Measurements from ENCODE around the gene AKNAD1. TPM values are rescaled to one million over a fixed set of nuclear protein-coding genes. Genes with fewer than 3 reads are reported as not detected.
A peak's percentile ranks its signal among the peaks of the same experiment; 100 is the strongest.

Gene AKNAD1
- total and polyA plus RNA-seq, 4 experiments from 2014 or later = not detected

DNA sequence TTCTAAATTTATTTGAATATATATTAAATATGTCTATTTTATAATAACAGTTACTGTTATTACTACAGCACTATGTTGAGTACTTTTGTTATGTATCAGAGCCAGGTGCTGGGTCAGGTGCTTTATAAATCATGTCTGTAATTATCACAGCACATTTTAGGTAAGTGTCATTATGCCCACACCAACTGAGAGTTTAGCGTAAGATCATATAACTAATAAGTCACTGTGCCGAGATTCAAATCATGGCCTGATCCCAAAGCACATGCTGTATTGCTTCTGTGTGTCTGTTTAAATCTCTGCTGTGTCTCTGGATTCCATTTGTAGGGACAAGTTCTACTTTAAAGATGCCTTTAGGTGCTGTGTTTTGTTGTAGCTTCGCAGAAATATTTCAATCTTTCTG is 21.8 kb upstream of the AKNAD1 start:
- Mint-ChIP-seq H3K27ac (no peak overlapping the region), H3K27me3 (peaks cover 0 to 1% of the 10 kb centered on the region in 2 donors), H3K4me3 (no peak overlapping the region), H3K36me3 (no peaks in the 10 kb centered on the region), H3K4me1 (peaks cover 7 to 12% (median 8%) of the 10 kb centered on the region in 4 donors), H3K9me3 (no peaks in the 10 kb centered on the region)
- intact Hi-C loops (cut with micrococcal nuclease) = loop anchor here (5.0 kb wide), 1 partner anchor 164 kb away; the partner anchor contains the start of gene WDR47
- Histone ChIP-seq H3K36me3 (ENCODE audit: insufficient read depth, low read length) (no peaks in the 10 kb centered on the region), H3K27ac (ENCODE audit: low read depth, low read length) (no peak overlapping the region), H3K4me1 (ENCODE audit: insufficient read depth, low read length) (peaks cover 16% of the 10 kb centered on the region), H3K27me3 (ENCODE audit: insufficient read depth, low read length) (no peaks in the 10 kb centered on the region), H3K4me3 (ENCODE audit: low read length in 2 of 2) (no peak overlapping the region), H3K9me3 (ENCODE audit: control insufficient read depth in 1 of 2, low read length in 2 of 2) (no peaks in the 10 kb centered on the region)
- ChIA-PET POLR2A (ENCODE audit: partially characterized antibody) (no interaction called here), CTCF (ENCODE audit: partially characterized antibody) (interaction anchor here (1.0 kb wide), 1 partner anchor 52 kb away, joined by 4 read pairs; no protein-coding TSS in a partner anchor)
- no peak for DNase-seq

GRCh38 chr1:108878160-108878469 is 21.2 kb upstream of the AKNAD1 start:
- POLR2A ChIA-PET (ENCODE audit: partially characterized antibody) = no interaction called here
- intact Hi-C loops (cut with micrococcal nuclease) = loop anchor here (5.0 kb wide), 1 partner anchor 164 kb away; the partner anchor contains the start of gene WDR47

DNA sequence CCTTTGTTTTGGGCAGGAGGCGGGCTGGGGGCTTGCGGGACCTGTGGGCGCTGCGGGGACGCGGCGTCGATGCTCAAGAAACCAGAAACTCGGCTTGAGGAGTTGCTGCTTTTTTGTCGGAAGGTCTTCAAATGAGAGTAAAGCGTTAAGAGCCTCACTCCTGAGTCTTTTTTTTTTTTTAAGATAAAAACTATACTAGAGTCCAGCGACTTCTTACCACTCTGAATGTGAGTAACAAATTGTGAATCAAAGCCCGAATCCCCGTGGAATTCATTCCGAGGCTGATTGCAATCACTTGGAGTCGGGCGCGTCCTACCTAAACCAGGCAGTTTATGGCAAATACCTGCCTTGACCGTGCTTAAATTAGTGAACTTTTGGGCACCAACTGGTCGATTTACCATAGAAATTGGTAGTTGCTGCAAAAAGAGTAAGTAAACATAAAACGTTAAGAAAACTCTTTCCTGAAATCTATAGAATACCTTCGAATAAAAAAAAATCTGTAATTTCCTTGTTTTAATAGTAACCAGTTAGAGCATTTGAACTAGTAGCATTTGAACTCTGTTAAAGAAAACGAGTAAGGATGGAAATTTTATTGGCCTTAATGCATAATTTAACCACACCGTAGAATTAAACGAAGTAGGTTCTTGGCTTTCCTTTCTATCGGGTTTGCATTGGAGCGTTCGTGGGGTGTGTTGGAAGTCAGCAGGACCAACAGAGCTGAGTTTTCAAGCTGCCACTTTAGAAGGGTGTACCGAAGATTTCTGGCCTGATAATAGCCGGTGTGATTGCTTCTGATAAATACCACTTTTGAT is 20.7 kb upstream of the AKNAD1 start:
- peaks cover 16% of the 10 kb centered on the region for H3K4me1 ChIP-seq (ENCODE audit: insufficient read depth, low read length)
- Mint-ChIP-seq H3K27me3 (peaks cover 0 to 1% of the 10 kb centered on the region in 2 donors), H3K36me3 (no peaks in the 10 kb centered on the region), H3K27ac (peak overlapping the region; percentile 66 to 96 (median 91)), H3K4me3 (peak overlapping the region; percentile 92 to 97 (median 95)), H3K9me3 (no peaks in the 10 kb centered on the region), H3K4me1 (peaks cover 7 to 12% (median 8%) of the 10 kb centered on the region in 4 donors)
- CTCF ChIA-PET (ENCODE audit: partially characterized antibody) = interaction anchor here (1.0 kb wide), 1 partner anchor 51 kb away, joined by 4 read pairs; no protein-coding TSS in a partner anchor
- POLR2A ChIA-PET (ENCODE audit: partially characterized antibody) = interaction anchor here (0.6 to 1.7 kb wide), 2 partner anchors 185 to 544 kb away, joined by 4 to 9 read pairs; partner anchors contain the start of gene PRPF38B
- H3K4me3 ChIP-seq (ENCODE audit: low read length in 2 of 2) = peak overlapping the region; percentile 24 to 69
- H3K9me3 ChIP-seq (ENCODE audit: control insufficient read depth in 1 of 2, low read length in 2 of 2) = no peaks in the 10 kb centered on the region
- H3K27ac ChIP-seq (ENCODE audit: low read depth, low read length) = peak overlapping the region; percentile 42
- intact Hi-C loops (cut with micrococcal nuclease) = loop anchor here (2.0 to 5.0 kb wide), 2 partner anchors 79 to 165 kb away; partner anchors contain the start of gene WDR47
- H3K27me3 ChIP-seq (ENCODE audit: insufficient read depth, low read length) = no peaks in the 10 kb centered on the region
- DNase-seq = no peak
- no peaks in the 10 kb centered on the region for H3K36me3 ChIP-seq (ENCODE audit: insufficient read depth, low read length)

More at GRCh38 chr1:108878160-108878469, 21.2 kb upstream of the AKNAD1 start:
- Histone ChIP-seq H3K27me3 (ENCODE audit: insufficient read depth, low read length) (no peaks in the 10 kb centered on the region), H3K36me3 (ENCODE audit: insufficient read depth, low read length) (no peaks in the 10 kb centered on the region), H3K9me3 (ENCODE audit: control insufficient read depth in 1 of 2, low read length in 2 of 2) (no peaks in the 10 kb centered on the region), H3K4me1 (ENCODE audit: insufficient read depth, low read length) (peaks cover 16% of the 10 kb centered on the region), H3K4me3 (ENCODE audit: low read length in 2 of 2) (peak overlapping the region in 1 of 2 donors; percentile 69), H3K27ac (ENCODE audit: low read depth, low read length) (peak overlapping the region; percentile 13)
- Mint-ChIP-seq H3K9me3 (no peaks in the 10 kb centered on the region), H3K4me1 (peaks cover 7 to 12% (median 8%) of the 10 kb centered on the region in 4 donors), H3K36me3 (no peaks in the 10 kb centered on the region), H3K27me3 (peaks cover 0 to 1% of the 10 kb centered on the region in 2 donors), H3K27ac (peak overlapping the region in 5 of 7 donors; percentile 8 to 91 (median 37)), H3K4me3 (peak overlapping the region; percentile 92 to 97 (median 95))
- CTCF ChIA-PET (ENCODE audit: partially characterized antibody) = interaction anchor here (1.0 kb wide), 1 partner anchor 51 kb away, joined by 4 read pairs; no protein-coding TSS in a partner anchor
- no peak for DNase-seq

DNA sequence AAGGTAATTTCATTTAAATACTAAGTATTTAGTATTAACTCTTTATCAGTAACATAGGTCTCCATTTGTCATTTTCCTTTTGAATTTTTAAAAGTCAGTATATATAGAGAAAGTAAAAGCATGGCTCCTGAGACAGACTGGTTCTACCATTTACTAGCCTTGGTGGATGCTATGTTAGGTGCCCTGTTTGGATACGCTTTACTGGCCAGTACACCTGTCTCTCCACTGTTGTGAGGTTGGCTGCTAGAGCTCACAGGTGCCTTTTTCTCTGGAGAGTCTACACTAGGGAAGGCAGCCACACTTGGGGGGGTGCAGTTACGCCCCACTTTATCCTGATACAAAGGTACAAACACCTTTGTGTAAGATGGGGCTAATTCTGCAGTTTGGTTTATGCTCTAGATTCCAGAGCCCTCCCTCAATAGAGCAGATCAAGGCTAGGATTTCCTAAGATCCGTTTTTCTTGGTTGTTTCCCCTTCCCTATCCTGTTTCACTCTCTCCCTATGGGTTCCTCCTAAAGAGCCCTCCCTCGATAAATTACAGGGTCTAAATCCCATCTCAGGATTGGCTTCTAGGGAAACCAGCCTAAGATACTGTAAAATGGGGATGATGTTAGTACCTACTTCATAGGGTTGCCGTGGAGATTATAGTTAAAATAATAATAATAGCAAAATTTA is 14.3 kb upstream of the AKNAD1 start:
- Histone ChIP-seq H3K9me3 (ENCODE audit: control insufficient read depth in 1 of 2, low read length in 2 of 2) (no peaks in the 10 kb centered on the region), H3K27ac (ENCODE audit: low read depth, low read length) (no peak overlapping the region), H3K4me3 (ENCODE audit: low read length in 2 of 2) (no peak overlapping the region), H3K27me3 (ENCODE audit: insufficient read depth, low read length) (no peaks in the 10 kb centered on the region), H3K4me1 (ENCODE audit: insufficient read depth, low read length) (peaks cover 2% of the 10 kb centered on the region), H3K36me3 (ENCODE audit: insufficient read depth, low read length) (no peaks in the 10 kb centered on the region)
- intact Hi-C loops (cut with micrococcal nuclease) = no loop called here
- no peak overlapping the region for H3K4me3 Mint-ChIP-seq
- ChIA-PET CTCF (ENCODE audit: partially characterized antibody) (interaction anchor here (1.5 to 2.5 kb wide), 2 partner anchors 26 to 43 kb away, joined by 6 to 10 read pairs; no protein-coding TSS in a partner anchor), POLR2A (ENCODE audit: partially characterized antibody) (interaction anchor here (0.7 kb wide), 1 partner anchor 743 kb away, joined by 3 read pairs; no protein-coding TSS in a partner anchor)
- no peak for DNase-seq
- peaks cover 0 to 1% (median 0%) of the 10 kb centered on the region in 4 donors for H3K4me1 Mint-ChIP-seq
- H3K9me3 Mint-ChIP-seq = no peaks in the 10 kb centered on the region
- H3K27ac Mint-ChIP-seq = no peak overlapping the region
- H3K27me3 Mint-ChIP-seq = peaks cover 4 to 9% of the 10 kb centered on the region in 2 donors
- H3K36me3 Mint-ChIP-seq = no peaks in the 10 kb centered on the region

DNA sequence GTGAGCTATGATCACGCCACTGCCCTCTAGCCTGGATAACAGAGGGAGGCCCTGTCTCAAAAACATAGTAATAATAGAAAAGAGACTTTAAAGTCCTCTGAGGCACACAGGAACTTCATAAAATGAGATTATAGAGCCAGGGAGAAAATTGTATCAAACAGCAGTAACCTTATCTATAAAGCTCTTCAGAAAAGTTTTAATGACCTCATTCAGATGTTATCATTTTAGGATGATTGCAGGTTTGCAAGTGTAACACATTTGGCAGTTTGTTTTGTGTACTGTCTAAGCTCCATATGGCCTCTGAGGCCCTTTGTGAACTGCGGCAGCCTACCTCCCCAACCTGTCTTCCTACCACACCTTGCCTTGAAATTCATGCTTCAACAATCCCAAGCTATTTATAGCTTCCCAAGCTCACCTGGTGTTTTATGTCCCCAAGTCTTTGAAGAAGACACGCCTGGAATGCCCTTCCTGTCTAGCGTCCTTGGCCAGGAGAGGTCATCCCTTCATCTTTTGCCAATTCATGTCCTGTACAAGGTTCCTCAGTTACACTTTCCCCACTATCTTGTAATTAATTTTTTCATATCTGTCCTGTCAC is 8.5 kb upstream of the AKNAD1 start:
- POLR2A ChIA-PET (ENCODE audit: partially characterized antibody) = no interaction called here
- H3K36me3 Mint-ChIP-seq = no peaks in the 10 kb centered on the region
- CTCF ChIA-PET (ENCODE audit: partially characterized antibody) = interaction anchor here (0.8 to 1.2 kb wide), 3 partner anchors 13 to 36 kb away, joined by 3 read pairs; no protein-coding TSS in a partner anchor
- H3K27me3 ChIP-seq (ENCODE audit: insufficient read depth, low read length) = no peaks in the 10 kb centered on the region
- H3K4me3 Mint-ChIP-seq = no peak overlapping the region
- peaks cover 6 to 21% of the 10 kb centered on the region in 2 donors for H3K27me3 Mint-ChIP-seq
- no peaks in the 10 kb centered on the region for H3K36me3 ChIP-seq (ENCODE audit: insufficient read depth, low read length)
- H3K27ac Mint-ChIP-seq = no peak overlapping the region
- no peaks in the 10 kb centered on the region for H3K4me1 ChIP-seq (ENCODE audit: insufficient read depth, low read length)
- H3K27ac ChIP-seq (ENCODE audit: low read depth, low read length) = no peak overlapping the region
- no peaks in the 10 kb centered on the region for H3K9me3 ChIP-seq (ENCODE audit: control insufficient read depth in 1 of 2, low read length in 2 of 2)
- peaks cover 0 to 2% (median under 1%) of the 10 kb centered on the region in 4 donors for H3K4me1 Mint-ChIP-seq
- intact Hi-C loops (cut with micrococcal nuclease) = no loop called here
- H3K4me3 ChIP-seq (ENCODE audit: low read length in 2 of 2) = no peak overlapping the region
- no peak for DNase-seq
- H3K9me3 Mint-ChIP-seq = no peaks in the 10 kb centered on the region

GRCh38 chr1:108863984-108864383 is 7.1 kb upstream of the AKNAD1 start:
- H3K27ac ChIP-seq (ENCODE audit: low read depth, low read length) = no peak overlapping the region

More at GRCh38 chr1:108863984-108864383, 7.1 kb upstream of the AKNAD1 start:
- H3K4me1 Mint-ChIP-seq = peaks cover 0 to 2% (median under 1%) of the 10 kb centered on the region in 4 donors
- Histone ChIP-seq H3K4me1 (ENCODE audit: insufficient read depth, low read length) (no peaks in the 10 kb centered on the region), H3K27me3 (ENCODE audit: insufficient read depth, low read length) (no peaks in the 10 kb centered on the region), H3K36me3 (ENCODE audit: insufficient read depth, low read length) (no peaks in the 10 kb centered on the region), H3K4me3 (ENCODE audit: low read length in 2 of 2) (no peak overlapping the region), H3K9me3 (ENCODE audit: control insufficient read depth in 1 of 2, low read length in 2 of 2) (no peaks in the 10 kb centered on the region)
- no peaks in the 10 kb centered on the region for H3K9me3 Mint-ChIP-seq
- peaks cover 8 to 21% of the 10 kb centered on the region in 2 donors for H3K27me3 Mint-ChIP-seq
- DNase-seq = no peak
- ChIA-PET POLR2A (ENCODE audit: partially characterized antibody) (no interaction called here), CTCF (ENCODE audit: partially characterized antibody) (interaction anchor here (1.2 kb wide), 1 partner anchor 35 kb away, joined by 3 read pairs; no protein-coding TSS in a partner anchor)
- no peaks in the 10 kb centered on the region for H3K36me3 Mint-ChIP-seq
- intact Hi-C loops (cut with micrococcal nuclease) = no loop called here
- H3K27ac Mint-ChIP-seq = no peak overlapping the region
- H3K4me3 Mint-ChIP-seq = no peak overlapping the region
